ENCODE data around the gene TTLL11.

The TTLL11 gene

GRCh38 chr9:121860744-121861143, 232.4 kb downstream of the TTLL11 start:
- DNase-seq, result no peak

- DNase-seq, result no peak
Observed at GRCh38 chr9:121860213-121860612, 232.9 kb downstream of the TTLL11 start.

DNA sequence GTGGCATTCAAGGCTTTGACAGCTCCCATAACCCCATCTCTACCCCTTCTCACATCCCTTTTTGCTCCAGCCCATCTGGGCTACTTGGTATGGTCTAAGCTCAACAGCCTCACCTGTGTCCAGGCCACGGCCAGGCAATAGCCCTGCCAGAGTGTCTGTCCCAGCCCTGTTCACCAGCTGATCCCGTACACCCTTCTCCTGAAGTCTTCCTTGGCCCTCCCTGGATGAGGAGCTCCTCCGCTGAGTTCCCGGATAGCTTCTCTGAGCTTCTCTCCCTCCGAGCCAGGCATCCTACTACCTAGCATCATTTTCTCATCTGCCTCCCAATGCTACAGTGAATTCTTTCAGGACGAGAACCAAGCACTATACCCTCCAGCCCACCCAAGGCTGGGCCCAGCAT, 233.5 kb downstream of the TTLL11 start:
- no peak for DNase-seq

GRCh38 chr9:121858788-121859187, 234.3 kb downstream of the TTLL11 start:
- DNase-seq, result no peak

DNA sequence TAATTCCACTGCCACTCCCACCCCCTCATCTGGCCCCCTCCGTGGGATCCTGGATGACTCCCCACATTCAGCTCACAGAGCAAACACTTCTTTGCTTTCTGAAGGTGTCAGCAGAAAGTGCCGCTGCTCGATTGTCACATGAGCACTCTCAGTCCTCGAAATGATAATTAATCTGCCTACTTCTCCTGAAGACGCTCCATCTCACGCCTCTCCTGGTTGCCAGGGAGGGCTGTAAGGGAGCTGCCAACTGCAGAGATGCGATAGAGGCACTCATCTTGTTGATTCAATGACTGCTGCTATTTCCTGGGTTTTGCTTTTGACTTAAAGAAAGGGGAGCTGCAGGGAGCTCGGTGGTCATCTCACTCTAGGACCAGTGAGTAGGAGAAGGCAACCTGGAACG, 235.2 kb downstream of the TTLL11 start:
- peak in 29 of 56 donors; percentile 23 to 80 (median 45) for DNase-seq

- no peak for DNase-seq
Observed at GRCh38 chr9:121855476-121855875, 237.6 kb downstream of the TTLL11 start.

- no peak for DNase-seq
Observed at GRCh38 chr9:121853617-121854395, 239.3 kb downstream of the TTLL11 start.

- DNase-seq, result no peak
Observed at GRCh38 chr9:121852651-121853616, 240.2 kb downstream of the TTLL11 start.

DNA sequence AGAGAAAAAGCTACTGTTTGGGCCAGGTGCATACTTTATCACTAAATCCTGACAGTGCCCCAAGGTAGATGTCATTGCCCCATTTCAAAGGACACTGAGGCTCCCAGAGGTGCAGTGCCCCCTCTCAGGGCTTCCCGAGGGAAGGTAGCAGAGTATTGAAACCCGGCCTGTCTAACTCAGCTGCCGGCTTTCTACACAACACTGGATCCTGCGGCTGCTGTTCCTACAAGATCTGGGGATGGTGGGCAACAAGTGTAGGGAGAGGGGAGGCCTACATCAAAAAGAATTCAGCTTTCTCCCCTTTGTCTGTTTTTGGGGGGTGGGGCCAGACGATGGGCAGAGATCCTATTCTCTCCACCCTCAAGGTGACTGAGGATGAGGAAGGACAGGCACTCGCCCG, 240.9 kb downstream of the TTLL11 start:
- no peak for DNase-seq

DNA sequence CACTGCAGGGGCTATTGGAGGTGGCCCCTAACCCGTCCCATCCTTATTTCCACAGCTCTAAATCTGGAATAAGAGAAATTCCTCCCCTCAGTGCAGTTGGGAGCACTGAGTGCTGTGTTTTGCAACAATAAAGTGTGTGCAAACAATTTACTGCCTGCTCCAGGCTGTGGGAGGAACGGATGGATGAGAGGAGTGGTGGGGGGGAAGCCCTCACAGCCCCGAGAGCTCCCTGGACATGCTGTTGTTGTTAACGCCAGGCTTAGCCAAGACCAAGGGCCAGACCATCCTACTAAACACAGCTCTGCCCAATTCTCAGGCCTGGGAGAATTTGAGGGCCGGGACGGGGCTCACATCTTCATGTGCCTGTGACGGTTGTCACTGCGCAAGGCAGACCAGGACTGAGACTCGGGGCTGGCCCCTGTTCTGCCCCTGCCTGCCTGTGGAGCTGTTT, 241.4 kb downstream of the TTLL11 start:
- no peak for DNase-seq

GRCh38 chr9:121850366-121850765, 242.7 kb downstream of the TTLL11 start:
- no peak for DNase-seq

DNA sequence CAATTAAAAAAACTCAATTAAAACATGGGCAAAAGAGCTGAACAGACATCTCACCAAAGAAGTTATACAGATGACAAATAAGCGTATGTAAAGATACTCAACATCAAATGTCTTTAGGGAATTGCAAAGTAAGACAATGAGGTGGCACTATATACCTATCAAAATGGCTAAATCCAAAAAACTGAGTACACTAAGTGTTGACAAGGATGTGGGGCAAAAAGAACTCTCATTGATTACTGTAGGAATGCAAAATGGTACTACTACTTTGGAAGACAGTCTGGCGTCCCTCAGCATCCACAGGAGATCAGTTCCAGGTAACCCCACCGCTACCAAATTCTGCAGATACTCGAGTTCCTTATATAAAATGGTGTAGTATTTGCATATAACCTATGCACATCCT, 243.6 kb downstream of the TTLL11 start:
- no peak for DNase-seq

- DNase-seq, result no peak
Observed at GRCh38 chr9:121844562-121844961, 248.5 kb downstream of the TTLL11 start.

GRCh38 chr9:121844098-121844497, 249.0 kb downstream of the TTLL11 start:
- DNase-seq, result no peak

DNA sequence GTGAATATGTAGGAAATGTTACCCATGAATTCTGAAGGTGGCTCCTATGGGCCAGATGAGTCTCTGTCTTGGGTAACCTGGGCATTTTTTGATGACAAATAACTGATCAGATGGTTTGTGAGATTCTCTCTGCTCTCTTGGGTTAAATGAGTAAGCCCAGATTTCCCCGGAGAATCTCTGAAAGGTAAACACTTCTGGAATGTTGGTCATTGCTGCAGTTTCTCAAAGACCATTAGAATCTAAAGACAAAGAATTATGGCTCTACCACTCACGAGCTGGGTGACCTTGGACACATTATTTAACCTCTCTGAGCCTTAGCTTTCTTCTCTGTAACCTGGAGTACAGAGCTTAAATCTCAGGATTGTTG, 250.5 kb downstream of the TTLL11 start:
- no peak for DNase-seq

GRCh38 chr9:121841771-121842611, 251.1 kb downstream of the TTLL11 start:
- no peak for DNase-seq

DNA sequence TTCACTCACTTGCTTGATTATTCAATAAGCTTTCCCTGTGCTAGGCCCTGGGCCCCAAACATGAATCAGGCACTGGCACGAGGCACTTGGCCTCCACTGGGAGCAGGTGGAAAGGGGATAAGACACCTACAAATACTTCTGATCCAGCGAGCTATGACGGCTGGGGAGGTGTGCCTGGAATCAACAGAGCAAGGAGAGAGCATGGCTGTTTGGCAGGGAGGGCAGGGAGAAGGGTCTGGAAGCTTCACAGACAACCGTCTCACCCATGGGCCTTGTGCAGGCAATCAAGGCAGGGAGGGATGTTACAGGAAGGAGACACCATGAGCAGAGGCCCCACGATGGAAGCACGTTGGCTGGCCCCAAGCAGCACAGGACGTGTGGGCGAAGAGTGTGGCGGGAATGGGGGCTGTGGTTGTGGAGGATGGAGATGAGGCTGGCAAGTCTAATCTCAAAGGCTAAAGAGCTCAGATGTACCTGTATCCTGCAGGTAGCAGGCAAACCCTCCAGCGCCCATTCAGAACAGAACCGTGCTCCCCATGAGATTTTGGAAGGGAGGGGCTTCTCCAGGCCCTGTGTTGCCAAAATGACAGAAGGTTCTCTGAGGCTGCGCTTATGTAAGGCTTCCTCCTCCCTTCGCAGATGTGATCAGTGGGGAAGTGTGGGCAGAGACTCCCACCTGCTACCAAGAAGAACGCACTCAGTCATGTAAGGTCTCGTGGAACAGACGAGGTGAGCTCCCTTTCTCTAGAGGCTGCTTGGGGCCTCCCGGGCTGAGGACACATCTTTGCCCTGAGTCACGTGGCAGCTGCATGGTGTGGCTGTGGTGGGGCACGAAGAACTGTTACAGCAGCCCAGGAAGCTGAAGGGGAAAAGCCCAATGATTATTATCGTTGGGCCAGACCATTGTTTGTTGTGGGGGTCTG, 252.0 kb downstream of the TTLL11 start:
- DNase-seq, result peak in 28 of 56 donors; percentile 14 to 79 (median 40)

- peak in 2 of 56 donors; percentile 28 to 31 for DNase-seq
Observed at GRCh38 chr9:121839726-121840500, 253.2 kb downstream of the TTLL11 start.

Data from nucleus accumbens (tissue), 56 donors.